Smooth muscle cell of the umbilical artery (primary cell): Measurements from ENCODE around the gene SCAI. TPM values are rescaled to one million over a fixed set of nuclear protein-coding genes. Genes with fewer than 3 reads are reported as not detected.

ENCODE experiments used
- total RNA-seq: library from RNA; depleted of rRNA; stranded (reverse); fragments of >200 nt; gene quantifications from 2 replicates; pipeline ENCODE4 v1.2.3, GENCODE V29; 2014

Gene SCAI
- 14.3 and 18.6 TPM in 2 replicates for total RNA-seq

GRCh38 chr9:125143377-125144090 lies at the start of gene SCAI:
TSS of gene SCAI (minus strand) at chr9:125143528. CDS start at chr9:125143437, 91 bp downstream.

GRCh38 chr9:125189361-125190289 lies 46.3 kb upstream of the SCAI start, which contains the start of gene PPP6C:
TSS of gene PPP6C (minus strand) at chr9:125189803. CDS start at chr9:125189718, 85 bp downstream.

GRCh38 chr9:124940894-124941678 lies 202.2 kb downstream of the SCAI start, which contains the start of gene GOLGA1:
TSS of gene GOLGA1 (minus strand) at chr9:124941083. CDS start at chr9:124938711, 2,372 bp downstream.

Other genes with a start within 250 kb of the SCAI start
- 13.4 and 17.1 TPM in 2 replicates for gene GOLGA1, start 202.4 kb downstream of the SCAI start, total RNA-seq
- 12.8 and 14.3 TPM in 2 replicates for gene PPP6C, start 46.3 kb upstream of the SCAI start, total RNA-seq
- gene RABEPK, start 57.0 kb upstream of the SCAI start, total RNA-seq: 33.4 and 34.7 TPM in 2 replicates
- gene HSPA5, start 97.8 kb upstream of the SCAI start, total RNA-seq: 424 and 572 TPM in 2 replicates
- gene GAPVD1, start 118.3 kb upstream of the SCAI start, total RNA-seq: 51.1 and 66.0 TPM in 2 replicates